Breast epithelium (tissue), 4 donors: ENCODE results near the gene SUGP1. TPM values are rescaled to one million over a fixed set of nuclear protein-coding genes. Genes with fewer than 3 reads are reported as not detected.
"Not testable (repeated sequence)": the region's sequence is repeated elsewhere in the genome, so short reads cannot be mapped to it uniquely, and the experiment has no call there.

Experiments
- DNase-seq, 2 donors: peaks; one replicate each; pipeline ENCODE4 v3.0.0-alpha.2; 2019; ENCODE audit warnings: low spot score in 2 of 2
- H3K27ac ChIP-seq, 2 donors: fragments of 200-600 bp; sonication (generic) in 1 of 2; one replicate each; pipeline ENCODE4 v1.5.1; 2016 to 2019; ENCODE audit warnings: mild to moderate bottlenecking in 1 of 2
- H3K27me3 ChIP-seq, 2 donors: fragments of 200-600 bp; sonication (generic) in 1 of 2; one replicate each; pipeline versions ENCODE4 v1.5.1 to v1.6.0; 2017 to 2019; ENCODE audit warnings: control low read depth in 1 of 2, mild to moderate bottlenecking in 1 of 2
- H3K36me3 ChIP-seq: fragments of 200-600 bp; one replicate; pipeline ENCODE4 v1.5.1; 2019
- H3K4me1 ChIP-seq, 2 donors: fragments of 200-600 bp; sonication (generic); one replicate each; pipeline ENCODE4 v1.5.1; 2016 to 2019; ENCODE audit warnings: control low read depth in 1 of 2
- H3K4me3 ChIP-seq, 3 donors: fragments of 200-600 bp; sonication (generic); 1 replicate in 2 of 3; 2 replicates in 1 of 3; pipeline ENCODE4 v1.5.1; 2016 to 2019; ENCODE audit warnings: mild to moderate bottlenecking in 3 of 3, moderate library complexity in 2 of 3
- H3K9me3 ChIP-seq, 2 donors: fragments of 200-600 bp; sonication (generic) in 1 of 2; one replicate each; pipeline ENCODE4 v1.5.1; 2016 to 2019; ENCODE audit warnings: control low read depth in 1 of 2
- CTCF ChIP-seq, 3 donors: fragments of 450-650 bp; IDR thresholded peaks; one replicate each; pipeline ENCODE4 v1.5.1; 2016 to 2017; ENCODE audit warnings: antibody characterized with exemption in 3 of 3, mild to moderate bottlenecking in 3 of 3, moderate library complexity in 3 of 3
- POLR2A ChIP-seq: fragments of 450-650 bp; IDR thresholded peaks from one replicate; pipeline ENCODE4 v1.6.1; 2016; ENCODE audit warnings: antibody characterized with exemption, mild to moderate bottlenecking, moderate library complexity
- POLR2AphosphoS5 ChIP-seq, 3 donors: sonication (generic); formaldehyde crosslinking; IDR thresholded peaks; one replicate each; pipeline ENCODE4 v1.6.1; 2017; ENCODE audit warnings: antibody characterized with exemption in 3 of 3
- intact Hi-C: fragments of 100-400 bp; cut with DNase I; formaldehyde crosslinking; loops from one replicate; pipeline ENCODE4 v1.15.1; 2023; ENCODE audit warnings: low total_unique reads
- total RNA-seq, 3 donors: library from RNA; depleted of rRNA; stranded (reverse); fragments of >200 nt; gene quantifications; one replicate each; pipeline ENCODE4 v1.1.0, GENCODE V29; 2016

SUGP1 gene
- total RNA-seq, 3 donors from 2014 or later: 23.8 to 31.6 (median 29.8) TPM

- Histone ChIP-seq H3K4me3 (no peak overlapping the region), H3K36me3 (peaks cover 9% of the 10 kb centered on the region), H3K27me3 (no peaks in the 10 kb centered on the region), H3K27ac (no peak overlapping the region), H3K4me1 (no peaks in the 10 kb centered on the region), H3K9me3 (no peaks in the 10 kb centered on the region)
- intact Hi-C loops: no loop called here
- TF ChIP-seq POLR2AphosphoS5 (IDR thresholded peaks at IDR 0.05): no peak
- TF ChIP-seq CTCF (IDR thresholded peaks at IDR 0.05): no peak
- DNase-seq: no peak
Measured at GRCh38 chr19:19354007-19354406, 33.7 kb upstream of the SUGP1 start.

GRCh38 chr19:19352823-19353222 is 32.5 kb upstream of the SUGP1 start:
- TF ChIP-seq CTCF (IDR thresholded peaks at IDR 0.05) (no peak), POLR2AphosphoS5 (IDR thresholded peaks at IDR 0.05) (no peak)
- H3K27me3 ChIP-seq: no peaks in the 10 kb centered on the region
- no peaks in the 10 kb centered on the region for H3K4me1 ChIP-seq
- H3K4me3 ChIP-seq: no peak overlapping the region
- no peak for DNase-seq
- H3K36me3 ChIP-seq: peaks cover 9% of the 10 kb centered on the region
- intact Hi-C loops: no loop called here
- H3K9me3 ChIP-seq: no peaks in the 10 kb centered on the region
- no peak overlapping the region for H3K27ac ChIP-seq

GRCh38 chr19:19350756-19351155 is 30.4 kb upstream of the SUGP1 start:
- H3K4me3 ChIP-seq, H3K4me1 ChIP-seq, H3K9me3 ChIP-seq, H3K36me3 ChIP-seq, DNase-seq, H3K27ac ChIP-seq, H3K27me3 ChIP-seq, intact Hi-C loops: not testable (repeated sequence)

- peaks cover 7% of the 10 kb centered on the region for H3K36me3 ChIP-seq
- H3K4me3 ChIP-seq: no peak overlapping the region
- H3K4me1 ChIP-seq: no peaks in the 10 kb centered on the region
- no peak overlapping the region for H3K27ac ChIP-seq
- TF ChIP-seq CTCF (IDR thresholded peaks at IDR 0.05): no peak
- no peak for TF ChIP-seq POLR2A
- TF ChIP-seq POLR2AphosphoS5 (IDR thresholded peaks at IDR 0.05): no peak
- H3K27me3 ChIP-seq: no peaks in the 10 kb centered on the region
- DNase-seq: no peak
- no peaks in the 10 kb centered on the region for H3K9me3 ChIP-seq
- intact Hi-C loops: no loop called here
Measured at GRCh38 chr19:19349365-19349764, 29.1 kb upstream of the SUGP1 start.

- H3K9me3 ChIP-seq: no peaks in the 10 kb centered on the region
- no peaks in the 10 kb centered on the region for H3K4me1 ChIP-seq
- no peak overlapping the region for H3K4me3 ChIP-seq
- no peak overlapping the region for H3K27ac ChIP-seq
- intact Hi-C loops: no loop called here
- H3K27me3 ChIP-seq: no peaks in the 10 kb centered on the region
- peaks cover 10% of the 10 kb centered on the region for H3K36me3 ChIP-seq
- TF ChIP-seq POLR2AphosphoS5 (IDR thresholded peaks at IDR 0.05) (no peak), CTCF (IDR thresholded peaks at IDR 0.05) (no peak), POLR2A (no peak)
- DNase-seq: no peak
Measured at GRCh38 chr19:19348266-19348665, 28.0 kb upstream of the SUGP1 start.

GRCh38 chr19:19347401-19348110 is 27.2 kb upstream of the SUGP1 start:
- H3K4me1 ChIP-seq: no peaks in the 10 kb centered on the region
- no peak for TF ChIP-seq POLR2AphosphoS5 (IDR thresholded peaks at IDR 0.05)
- TF ChIP-seq POLR2A: no peak
- no peak for TF ChIP-seq CTCF (IDR thresholded peaks at IDR 0.05)
- H3K27ac ChIP-seq: no peak overlapping the region
- DNase-seq: no peak
- no peaks in the 10 kb centered on the region for H3K9me3 ChIP-seq
- H3K36me3 ChIP-seq: peaks cover 10% of the 10 kb centered on the region
- intact Hi-C loops: no loop called here
- no peak overlapping the region for H3K4me3 ChIP-seq
- H3K27me3 ChIP-seq: no peaks in the 10 kb centered on the region
